Suppressor macrophage treated with lipopolysaccharide for 1 hour (primary cell): Measurements from ENCODE around the gene LCLAT1.
A peak's percentile ranks its signal among the peaks of the same experiment; 100 is the strongest.
"Not testable (repeated sequence)": the region's sequence is repeated elsewhere in the genome, so short reads cannot be mapped to it uniquely, and the experiment has no call there.

ENCODE experiments used
- DNase-seq, 3 donors: peaks; one replicate each; pipeline ENCODE4 v3.0.0-alpha.2; 2020 to 2022

The LCLAT1 gene

GRCh38 chr2:30456106-30456505, 9.1 kb downstream of the LCLAT1 start:
- DNase-seq: no peak

GRCh38 chr2:30456579-30456978, 9.5 kb downstream of the LCLAT1 start:
- no peak for DNase-seq

- DNase-seq: no peak
These were observed 10.2 kb downstream of the LCLAT1 start for GRCh38 chr2:30457296-30457695.

- no peak for DNase-seq
These were observed 12.1 kb downstream of the LCLAT1 start for GRCh38 chr2:30459140-30459539.

GRCh38 chr2:30462131-30462857, 15.2 kb downstream of the LCLAT1 start:
- DNase-seq: no peak

GRCh38 chr2:30463535-30463934, 16.5 kb downstream of the LCLAT1 start:
- no peak for DNase-seq

- no peak for DNase-seq
These were observed 17.6 kb downstream of the LCLAT1 start for GRCh38 chr2:30464544-30465170.

- no peak for DNase-seq
These were observed 18.1 kb downstream of the LCLAT1 start for GRCh38 chr2:30465171-30465545.

GRCh38 chr2:30466216-30466615, 19.2 kb downstream of the LCLAT1 start:
- DNase-seq: no peak

- DNase-seq: not testable (repeated sequence)
These were observed 20.2 kb downstream of the LCLAT1 start for GRCh38 chr2:30467062-30467826.

- DNase-seq: no peak
These were observed 23.4 kb downstream of the LCLAT1 start for GRCh38 chr2:30470426-30470825.

GRCh38 chr2:30472326-30472725, 25.3 kb downstream of the LCLAT1 start:
- peak; percentile 40 to 73 (median 65) for DNase-seq

- DNase-seq: no peak
These were observed 28.5 kb downstream of the LCLAT1 start for GRCh38 chr2:30475542-30475941.

- DNase-seq: no peak
These were observed 29.6 kb downstream of the LCLAT1 start for GRCh38 chr2:30476636-30477035.

- DNase-seq: no peak
These were observed 33.8 kb downstream of the LCLAT1 start for GRCh38 chr2:30480703-30481322.

GRCh38 chr2:30481323-30481800, 34.3 kb downstream of the LCLAT1 start:
- peak; percentile 67 to 77 (median 70) for DNase-seq

GRCh38 chr2:30482011-30482410, 35.0 kb downstream of the LCLAT1 start:
- no peak for DNase-seq

- DNase-seq: no peak
These were observed 37.1 kb downstream of the LCLAT1 start for GRCh38 chr2:30484145-30484544.

GRCh38 chr2:30484995-30485394, 37.9 kb downstream of the LCLAT1 start:
- DNase-seq: no peak

GRCh38 chr2:30486655-30487054, 39.6 kb downstream of the LCLAT1 start:
- no peak for DNase-seq

- DNase-seq: no peak
These were observed 40.6 kb downstream of the LCLAT1 start for GRCh38 chr2:30487603-30488002.

GRCh38 chr2:30488012-30488659, 41.1 kb downstream of the LCLAT1 start:
- DNase-seq: no peak

GRCh38 chr2:30491225-30491624, 44.2 kb downstream of the LCLAT1 start:
- DNase-seq: no peak
